GM12865 (cell line): Measurements from ENCODE around the gene LGALS9C.
"Not testable (repeated sequence)": the region's sequence is repeated elsewhere in the genome, so short reads cannot be mapped to it uniquely, and the experiment has no call there.

Source experiments
- DNase-seq: peaks from one replicate; pipeline ENCODE4 v3.0.0; 2010; ENCODE audit warnings: low read depth
- H3K4me3 ChIP-seq: 2 replicates; pipeline ENCODE4 v1.5.1; 2011; ENCODE audit warnings: mild to moderate bottlenecking, low read depth, low read length, control low read depth
- TF ChIP-seq, protein P1 (sequence below): IDR thresholded peaks from 2 replicates; pipeline ENCODE4 v1.5.1; 2011; ENCODE audit warnings: low read length, control low read depth, low read depth, inconsistent platforms; ENCODE audit not compliant: insufficient read depth; ENCODE audit errors: missing control alignments

Gene LGALS9C

GRCh38 chr17:18476508-18477308, at the start of gene LGALS9C:
TSS of gene LGALS9C (plus strand) at chr17:18476789. CDS start at chr17:18476855, 66 bp downstream.
- peak; percentile 61 for DNase-seq
- H3K4me3 ChIP-seq: not testable (repeated sequence)

GRCh38 chr17:18432206-18432605, 44.4 kb upstream of the LGALS9C start:
- H3K4me3 ChIP-seq, DNase-seq: not testable (repeated sequence)

- DNase-seq, H3K4me3 ChIP-seq: not testable (repeated sequence)
These were observed 37.1 kb upstream of the LGALS9C start for GRCh38 chr17:18439465-18439870.

DNA sequence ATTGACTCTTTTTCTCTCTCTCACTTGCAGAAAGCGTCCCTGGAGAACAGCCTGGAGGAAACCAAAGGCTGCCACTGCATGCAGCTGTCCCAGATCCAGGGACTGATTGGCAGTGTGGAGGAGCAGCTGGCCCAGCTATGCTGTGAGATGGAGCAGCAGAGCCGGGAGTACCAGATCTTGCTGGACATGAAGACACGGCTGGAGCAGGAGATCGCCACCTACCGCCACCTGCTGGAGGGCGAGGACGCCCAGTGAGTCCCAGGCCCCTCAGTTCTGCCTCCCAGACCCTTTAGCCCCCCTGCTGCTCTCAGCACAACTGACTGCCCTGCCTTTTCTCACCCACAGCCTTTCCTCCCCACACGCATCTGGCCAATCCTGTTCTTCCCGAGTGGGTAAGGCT, 34.5 kb upstream of the LGALS9C start:
- TF ChIP-seq, protein P1, sequence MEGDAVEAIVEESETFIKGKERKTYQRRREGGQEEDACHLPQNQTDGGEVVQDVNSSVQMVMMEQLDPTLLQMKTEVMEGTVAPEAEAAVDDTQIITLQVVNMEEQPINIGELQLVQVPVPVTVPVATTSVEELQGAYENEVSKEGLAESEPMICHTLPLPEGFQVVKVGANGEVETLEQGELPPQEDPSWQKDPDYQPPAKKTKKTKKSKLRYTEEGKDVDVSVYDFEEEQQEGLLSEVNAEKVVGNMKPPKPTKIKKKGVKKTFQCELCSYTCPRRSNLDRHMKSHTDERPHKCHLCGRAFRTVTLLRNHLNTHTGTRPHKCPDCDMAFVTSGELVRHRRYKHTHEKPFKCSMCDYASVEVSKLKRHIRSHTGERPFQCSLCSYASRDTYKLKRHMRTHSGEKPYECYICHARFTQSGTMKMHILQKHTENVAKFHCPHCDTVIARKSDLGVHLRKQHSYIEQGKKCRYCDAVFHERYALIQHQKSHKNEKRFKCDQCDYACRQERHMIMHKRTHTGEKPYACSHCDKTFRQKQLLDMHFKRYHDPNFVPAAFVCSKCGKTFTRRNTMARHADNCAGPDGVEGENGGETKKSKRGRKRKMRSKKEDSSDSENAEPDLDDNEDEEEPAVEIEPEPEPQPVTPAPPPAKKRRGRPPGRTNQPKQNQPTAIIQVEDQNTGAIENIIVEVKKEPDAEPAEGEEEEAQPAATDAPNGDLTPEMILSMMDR: peak; percentile 29
- not testable (repeated sequence) for DNase-seq, H3K4me3 ChIP-seq

DNA sequence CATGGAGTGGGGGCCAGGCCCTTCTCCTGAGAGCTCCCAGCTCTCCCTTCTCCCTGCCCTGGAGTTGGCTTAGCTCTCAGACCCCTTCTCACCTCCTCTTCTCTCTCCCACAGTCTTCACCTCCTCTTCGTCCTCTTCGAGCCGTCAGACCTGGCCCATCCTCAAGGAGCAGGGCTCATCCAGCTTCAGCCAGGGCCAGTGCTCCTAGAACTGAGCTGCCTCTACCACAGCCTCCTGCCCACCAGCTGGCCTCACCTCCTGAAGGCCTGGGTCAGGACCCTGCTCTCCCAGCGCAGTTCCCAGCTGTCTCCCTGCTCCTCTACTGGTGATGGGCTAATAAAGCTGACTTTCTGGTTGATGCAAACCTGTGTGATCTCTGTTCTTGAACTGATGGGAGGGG, 34.1 kb upstream of the LGALS9C start:
- not testable (repeated sequence) for DNase-seq, H3K4me3 ChIP-seq

DNA sequence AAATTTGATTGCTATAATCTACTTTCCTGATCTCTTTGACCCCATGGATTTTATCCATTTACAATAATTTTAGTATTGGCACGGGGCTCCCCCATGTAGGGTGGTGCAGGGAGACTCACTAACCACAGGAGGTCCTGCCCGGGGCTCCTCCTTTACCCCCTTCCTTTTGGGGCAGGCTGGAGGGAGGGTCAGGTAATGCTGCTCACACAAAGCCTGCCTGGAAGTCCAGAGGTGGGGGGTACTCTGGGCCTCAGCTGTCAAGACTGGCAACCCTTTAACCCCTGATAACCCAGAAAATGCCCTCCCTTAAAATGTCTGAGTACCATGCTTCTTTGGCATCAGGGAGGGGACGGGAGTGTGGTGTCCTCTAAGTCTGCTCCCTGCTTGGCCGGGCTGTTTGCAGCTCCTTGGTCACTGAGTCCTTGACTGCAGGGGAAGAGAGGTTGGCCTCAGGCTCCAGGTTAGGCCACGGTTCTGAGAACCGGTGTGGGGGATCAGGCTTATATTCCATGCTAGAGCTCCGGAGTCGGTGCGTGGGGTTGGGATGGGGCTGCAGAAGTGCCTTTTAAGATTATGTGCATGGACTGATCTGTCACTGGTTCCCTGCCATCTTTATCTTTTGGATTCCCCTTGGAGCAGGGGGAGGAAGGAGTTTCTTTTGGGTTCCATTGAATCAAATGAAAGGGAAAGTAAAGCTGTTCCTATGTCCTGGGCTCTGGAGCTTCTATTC, 28.9 kb upstream of the LGALS9C start:
- H3K4me3 ChIP-seq, DNase-seq: not testable (repeated sequence)

GRCh38 chr17:18448311-18448710, 28.3 kb upstream of the LGALS9C start:
- not testable (repeated sequence) for DNase-seq, H3K4me3 ChIP-seq

- not testable (repeated sequence) for H3K4me3 ChIP-seq, DNase-seq
These were observed 26.8 kb upstream of the LGALS9C start for GRCh38 chr17:18449833-18450232.

GRCh38 chr17:18450998-18451397, 25.6 kb upstream of the LGALS9C start:
- not testable (repeated sequence) for H3K4me3 ChIP-seq, DNase-seq

- H3K4me3 ChIP-seq, DNase-seq: not testable (repeated sequence)
These were observed 24.6 kb upstream of the LGALS9C start for GRCh38 chr17:18451969-18452368.

DNA sequence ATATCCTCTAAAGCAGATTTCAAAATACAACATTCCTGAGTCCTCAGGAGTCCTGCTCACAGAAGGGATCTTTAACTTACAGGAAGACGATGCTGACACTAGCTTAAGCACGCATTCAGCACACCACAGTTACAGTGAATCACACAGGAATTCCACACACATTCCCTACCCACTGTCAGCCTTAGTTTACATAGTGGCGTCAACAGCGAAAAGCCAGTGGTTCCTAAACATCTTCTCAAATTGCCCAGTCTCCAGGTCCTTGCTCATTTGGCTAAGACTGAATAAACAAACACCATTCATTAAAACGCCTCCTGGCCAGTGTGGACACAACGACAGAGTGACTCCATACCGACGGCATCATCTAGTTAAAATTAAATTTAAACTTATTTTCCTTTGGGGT, 17.6 kb upstream of the LGALS9C start:
- DNase-seq, H3K4me3 ChIP-seq: not testable (repeated sequence)

DNA sequence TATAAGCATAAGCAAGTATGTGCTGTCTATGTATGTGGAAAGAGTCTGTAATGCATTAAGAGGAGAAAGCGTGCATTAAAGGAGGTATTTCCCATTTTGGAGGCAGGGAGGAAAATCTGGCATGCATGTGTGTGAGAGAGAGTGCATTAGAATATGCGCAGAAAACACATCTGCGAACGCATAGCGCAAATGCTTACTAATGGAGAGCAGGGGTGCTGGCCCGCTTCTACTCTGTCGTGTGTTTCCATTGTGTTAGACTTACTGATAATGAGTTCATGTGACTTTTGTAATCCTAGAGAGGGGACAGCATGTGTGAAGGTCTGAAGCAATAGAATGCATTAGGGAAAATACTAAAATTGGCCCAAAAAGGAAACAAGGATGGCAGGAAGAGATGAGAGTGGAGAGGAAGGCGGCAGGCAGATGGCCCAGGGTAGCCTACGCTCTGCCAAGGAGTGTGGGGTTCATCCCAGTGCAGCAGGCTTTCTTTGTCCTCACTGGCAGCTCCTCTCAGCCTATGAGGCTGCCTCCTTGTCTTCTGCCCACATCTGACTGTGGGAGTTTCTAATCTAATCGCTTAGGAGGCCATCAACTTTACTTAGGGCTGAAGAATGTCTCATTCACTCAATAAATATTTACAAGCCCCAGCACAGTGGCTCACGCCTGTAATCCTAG, 12.6 kb upstream of the LGALS9C start:
- not testable (repeated sequence) for DNase-seq, H3K4me3 ChIP-seq

- H3K4me3 ChIP-seq, DNase-seq: not testable (repeated sequence)
These were observed 10.2 kb upstream of the LGALS9C start for GRCh38 chr17:18466250-18466983.

GRCh38 chr17:18467001-18467400, 9.6 kb upstream of the LGALS9C start:
- H3K4me3 ChIP-seq, DNase-seq: not testable (repeated sequence)

- not testable (repeated sequence) for H3K4me3 ChIP-seq, DNase-seq
These were observed 8.0 kb upstream of the LGALS9C start for GRCh38 chr17:18468472-18469171.

- DNase-seq, H3K4me3 ChIP-seq: not testable (repeated sequence)
These were observed 6.8 kb upstream of the LGALS9C start for GRCh38 chr17:18469837-18470236.
